GM12874 (cell line): ENCODE data around the gene A2ML1.

ENCODE experiments used
- TF ChIP-seq, protein P1 (sequence below): IDR thresholded peaks from 2 replicates; pipeline ENCODE4 v1.5.1; 2011; ENCODE audit warnings: low read depth, mild to moderate bottlenecking, control low read depth, low read length, moderate library complexity; ENCODE audit not compliant: insufficient read depth

The A2ML1 gene

DNA sequence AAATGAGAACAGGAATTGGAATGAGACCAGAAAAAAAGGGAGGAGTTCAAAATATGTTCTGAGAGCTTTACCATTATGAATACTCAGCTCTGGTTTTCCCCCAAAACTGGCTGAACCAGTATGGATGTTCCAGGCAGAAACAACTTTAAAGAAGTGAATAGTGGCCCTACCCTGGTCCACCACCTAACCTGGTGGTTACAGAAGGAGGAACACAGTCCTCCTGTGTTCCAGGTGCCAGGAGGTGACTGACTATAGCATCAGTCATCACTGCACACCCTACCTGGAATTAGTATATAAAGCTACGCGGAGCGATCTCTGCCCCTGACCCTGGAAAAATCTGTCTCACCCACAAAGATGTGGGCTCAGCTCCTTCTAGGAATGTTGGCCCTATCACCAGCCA, at the start of gene A2ML1:
TSS of gene A2ML1 (plus strand) at position 324 of the 400 bp plus-strand sequence. CDS start at position 355, 31 bp downstream.
- TF ChIP-seq, protein P1, sequence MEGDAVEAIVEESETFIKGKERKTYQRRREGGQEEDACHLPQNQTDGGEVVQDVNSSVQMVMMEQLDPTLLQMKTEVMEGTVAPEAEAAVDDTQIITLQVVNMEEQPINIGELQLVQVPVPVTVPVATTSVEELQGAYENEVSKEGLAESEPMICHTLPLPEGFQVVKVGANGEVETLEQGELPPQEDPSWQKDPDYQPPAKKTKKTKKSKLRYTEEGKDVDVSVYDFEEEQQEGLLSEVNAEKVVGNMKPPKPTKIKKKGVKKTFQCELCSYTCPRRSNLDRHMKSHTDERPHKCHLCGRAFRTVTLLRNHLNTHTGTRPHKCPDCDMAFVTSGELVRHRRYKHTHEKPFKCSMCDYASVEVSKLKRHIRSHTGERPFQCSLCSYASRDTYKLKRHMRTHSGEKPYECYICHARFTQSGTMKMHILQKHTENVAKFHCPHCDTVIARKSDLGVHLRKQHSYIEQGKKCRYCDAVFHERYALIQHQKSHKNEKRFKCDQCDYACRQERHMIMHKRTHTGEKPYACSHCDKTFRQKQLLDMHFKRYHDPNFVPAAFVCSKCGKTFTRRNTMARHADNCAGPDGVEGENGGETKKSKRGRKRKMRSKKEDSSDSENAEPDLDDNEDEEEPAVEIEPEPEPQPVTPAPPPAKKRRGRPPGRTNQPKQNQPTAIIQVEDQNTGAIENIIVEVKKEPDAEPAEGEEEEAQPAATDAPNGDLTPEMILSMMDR, result no peak

DNA sequence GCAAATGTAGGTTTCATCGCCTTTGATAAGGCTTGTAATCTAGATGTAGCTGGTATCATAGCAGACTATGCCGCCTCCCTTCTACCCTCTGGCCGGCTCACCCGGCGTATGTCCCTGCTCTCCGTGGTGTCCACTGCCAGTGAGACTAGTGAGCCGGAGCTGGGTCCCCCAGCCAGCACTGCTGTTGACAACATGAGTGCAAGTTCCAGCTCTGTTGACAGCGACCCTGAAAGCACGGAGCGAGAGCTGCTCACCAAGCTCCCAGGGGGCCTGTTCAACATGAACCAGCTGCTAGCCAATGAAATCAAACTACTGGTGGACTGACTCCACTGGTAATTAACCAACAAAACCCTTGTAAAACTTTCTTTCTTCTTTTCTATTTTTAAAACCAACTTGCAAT, 49.0 kb upstream of the A2ML1 start:
- TF ChIP-seq, protein P1, result no peak

DNA sequence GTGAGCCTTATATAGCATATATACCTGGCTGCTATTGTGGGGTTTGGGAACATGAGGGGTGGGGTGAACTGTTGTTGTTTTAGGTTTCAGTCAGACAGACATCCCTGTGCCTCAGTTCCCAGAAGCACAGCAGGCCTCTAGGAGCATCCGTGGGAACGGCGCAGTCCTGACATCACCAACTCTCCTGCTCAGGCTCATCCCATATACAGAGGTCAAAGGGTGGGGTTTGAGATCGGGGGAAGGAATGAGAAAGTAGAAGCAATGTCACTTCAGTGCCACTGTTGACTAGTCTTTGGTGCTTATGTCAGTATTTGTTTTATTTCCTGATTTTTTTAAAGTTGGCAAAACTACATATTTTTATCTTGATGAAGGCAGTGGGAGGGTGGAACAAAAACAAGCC, 43.1 kb upstream of the A2ML1 start:
- TF ChIP-seq, protein P1, result no peak

DNA sequence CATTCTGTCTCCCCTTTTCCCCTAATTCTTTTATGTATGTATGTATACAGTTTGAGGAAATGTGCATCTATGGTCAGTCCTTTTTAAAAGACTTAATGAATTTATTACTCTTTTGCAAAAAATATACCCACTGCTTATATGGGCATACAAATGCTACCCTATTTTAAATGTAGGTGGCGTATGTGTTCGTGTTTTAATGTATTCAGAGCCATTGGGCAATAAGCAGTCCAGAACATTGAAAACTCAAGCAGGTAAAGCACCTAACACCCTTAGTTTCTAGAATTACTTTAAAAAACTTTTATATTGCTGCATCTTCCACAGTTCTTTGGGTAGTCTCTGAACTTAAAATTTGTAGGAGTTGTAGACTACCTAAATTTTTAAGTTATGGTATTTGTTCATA, 42.6 kb upstream of the A2ML1 start:
- TF ChIP-seq, protein P1, result no peak

DNA sequence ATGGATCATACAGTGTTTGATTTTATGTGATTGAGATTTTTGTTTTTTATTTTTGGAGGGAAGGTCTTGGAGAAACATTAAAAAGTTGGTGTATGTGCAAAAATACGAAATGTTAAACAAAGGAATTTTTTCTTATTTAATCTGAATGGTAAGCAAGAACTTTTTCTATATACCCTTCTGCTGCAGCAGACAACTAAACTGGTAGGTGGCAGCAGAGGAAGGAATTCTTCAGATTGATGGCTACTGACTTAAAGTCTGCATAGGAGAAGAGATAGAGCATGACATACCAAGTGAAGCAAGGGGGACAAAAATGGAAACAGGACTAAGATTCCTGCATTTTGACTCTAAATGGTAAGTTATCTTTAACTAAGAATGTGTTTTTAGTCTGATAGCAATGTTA, 42.0 kb upstream of the A2ML1 start:
- TF ChIP-seq, protein P1, result 0 out of 2 replicates have a peak, but pooled peaks have one; percentile 6

DNA sequence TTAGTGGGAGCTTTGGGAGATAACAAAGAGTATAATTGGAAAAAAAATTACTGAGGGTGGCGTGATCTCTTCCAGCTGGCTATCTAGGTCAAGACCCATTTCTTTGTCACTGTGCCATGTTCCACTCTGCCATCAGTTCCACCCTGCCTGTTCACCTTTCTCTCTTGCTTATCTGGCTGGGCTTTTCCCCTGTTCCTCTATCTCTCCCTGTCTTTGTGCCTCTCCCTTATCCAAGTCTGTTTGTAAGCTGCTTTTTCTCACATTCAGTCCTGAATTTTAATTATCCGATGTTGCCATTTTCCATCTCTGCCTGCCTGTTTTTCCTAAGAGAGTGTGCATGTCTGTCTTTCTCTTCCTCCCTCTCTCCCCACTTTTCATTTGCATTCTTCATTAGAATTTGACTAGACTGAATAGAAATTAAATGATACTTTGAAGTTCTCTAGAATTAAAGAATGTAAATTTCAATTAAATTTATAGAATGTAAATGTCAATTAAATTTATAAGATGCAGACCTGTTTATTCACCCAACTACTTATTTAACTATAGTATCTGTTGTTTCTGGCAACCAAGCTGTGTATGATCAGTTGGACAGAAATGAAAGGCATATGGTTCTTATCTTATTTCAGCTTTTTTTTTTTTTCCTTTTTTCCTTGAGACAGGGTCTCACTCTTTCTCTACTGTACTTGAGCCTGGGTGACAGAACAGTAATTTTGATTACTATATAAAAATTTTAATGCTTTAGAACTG, 40.9 kb upstream of the A2ML1 start:
- TF ChIP-seq, protein P1, result no peak

DNA sequence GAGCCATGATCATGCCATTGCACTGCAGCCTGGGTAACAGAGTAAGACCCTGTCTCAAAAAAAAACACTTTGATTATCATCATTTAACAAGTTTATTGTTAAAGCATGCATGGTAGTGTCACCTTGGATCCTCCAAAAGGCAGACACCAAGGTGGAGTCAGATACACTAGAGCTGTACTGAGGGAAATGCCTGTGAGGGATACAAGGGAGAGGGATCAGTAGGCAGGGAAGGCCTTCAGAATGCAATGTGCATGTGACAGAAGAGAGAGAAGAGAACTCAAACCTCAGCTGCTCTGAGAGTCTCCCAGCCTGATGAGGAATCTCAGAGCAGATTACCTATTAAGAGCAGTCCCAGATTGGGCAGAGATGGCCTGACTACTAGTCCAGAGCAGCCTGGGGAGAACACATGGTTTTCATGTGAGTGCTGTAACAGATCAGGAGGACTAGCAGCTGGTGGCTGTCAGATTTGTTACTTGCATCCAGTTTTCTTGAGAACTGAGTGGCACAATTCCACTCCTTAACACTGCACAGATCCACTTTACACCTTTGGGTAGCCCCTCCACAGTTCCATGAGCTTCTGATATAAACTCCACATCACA, 38.0 kb upstream of the A2ML1 start:
- TF ChIP-seq, protein P1, result no peak
